Vagina (tissue), 2 donors: Measurements from ENCODE around the gene BLNK.

Experiments used
- CTCF ChIP-seq, 3 experiments: fragments of 450-650 bp in 2 of 3; fragments of 200-600 bp in 1 of 3; sonication (generic) in 1 of 3; IDR thresholded peaks; one replicate each; pipeline ENCODE4 v1.5.1; 2017 to 2019; ENCODE audit warnings: antibody characterized with exemption in 3 of 3, mild to moderate bottlenecking in 2 of 3, moderate library complexity in 2 of 3
- POLR2AphosphoS5 ChIP-seq, 2 donors: sonication (generic); formaldehyde crosslinking; IDR thresholded peaks; one replicate each; pipeline ENCODE4 v1.9.0; 2017; ENCODE audit warnings: antibody characterized with exemption in 2 of 2, mild to moderate bottlenecking in 2 of 2, low read depth in 1 of 2; ENCODE audit not compliant: insufficient read depth in 1 of 2

GRCh38 chr10:96170230-96170629 is 101.1 kb downstream of the BLNK start:
- TF ChIP-seq CTCF (IDR thresholded peaks at IDR 0.05) = no peak
- TF ChIP-seq POLR2AphosphoS5 (IDR thresholded peaks at IDR 0.05; ENCODE audit: insufficient read depth in 1 of 2, low read depth in 1 of 2) = no peak
